H1 (cell line): ENCODE data around the gene STARD13. TPM values are rescaled to one million over a fixed set of nuclear protein-coding genes. Genes with fewer than 3 reads are reported as not detected.

Experiments used
- CTCF ChIA-PET: fragments of 300-600 bp; sonication (Branson Sonifier 250); formaldehyde crosslinking; loops from one replicate; lab custom pipeline; 2021; ENCODE audit not compliant: partially characterized antibody; lab: Charles Lee
- POLR2A ChIA-PET: fragments of 300-600 bp; sonication (Branson Sonifier 250); formaldehyde crosslinking; loops from one replicate; lab custom pipeline; 2021; ENCODE audit warnings: inconsistent platforms; ENCODE audit not compliant: partially characterized antibody; lab: Charles Lee
- DNase-seq, 2 experiments: peaks; one replicate each; pipeline versions ENCODE4 v3.0.0 to v3.0.0-alpha.2; 2010 to 2022; ENCODE audit warnings: low spot score in 2 of 2, low read depth in 1 of 2, mixed read lengths in 1 of 2
- FAIRE-seq: peaks from 2 replicates; lab custom pipeline; 2011; peaks lifted over from hg19 to GRCh38; lab: Jason Lieb, UNC
- H2AFZ ChIP-seq: 2 replicates; pipeline ENCODE4 v1.8.1; 2012; ENCODE audit warnings: low read length, inconsistent platforms
- H2AK5ac ChIP-seq: 2 replicates; pipeline ENCODE4 v1.6.1; 2013; ENCODE audit warnings: low read depth, low read length
- H2BK120ac ChIP-seq: replicated peaks from 2 replicates; pipeline ENCODE3; 2013; ENCODE audit warnings: low read depth, low read length, inconsistent platforms
- H2BK12ac ChIP-seq: 2 replicates; pipeline ENCODE4 v1.6.1; 2013; ENCODE audit warnings: low read depth, low read length
- H2BK15ac ChIP-seq: 2 replicates; pipeline ENCODE4 v1.6.1; 2013; ENCODE audit warnings: low read length
- H2BK20ac ChIP-seq: 2 replicates; pipeline ENCODE4 v1.6.1; 2013; ENCODE audit warnings: low read length
- H2BK5ac ChIP-seq: 2 replicates; pipeline ENCODE4 v1.6.1; 2013; ENCODE audit warnings: low read depth, low read length
- H3K14ac ChIP-seq: 2 replicates; pipeline ENCODE4 v1.6.1; 2013; ENCODE audit warnings: inconsistent platforms; ENCODE audit not compliant: insufficient read length
- H3K18ac ChIP-seq: 2 replicates; pipeline ENCODE4 v1.6.1; 2013; ENCODE audit warnings: low read length; ENCODE audit errors: extremely low read depth
- H3K23ac ChIP-seq: 2 replicates; pipeline ENCODE4 v1.6.1; 2013; ENCODE audit warnings: inconsistent platforms; ENCODE audit not compliant: insufficient read length
- H3K23me2 ChIP-seq: 2 replicates; pipeline ENCODE4 v1.6.1; 2013; ENCODE audit warnings: low read depth, low read length
- H3K27ac ChIP-seq: 2 replicates; pipeline ENCODE4 v1.6.1; 2011; ENCODE audit warnings: low read depth, low read length, inconsistent platforms
- H3K27me3 ChIP-seq, 4 experiments: replicated peaks in 1 of 4; 1 replicate in 1 of 4; 2 replicates in 3 of 4; pipeline versions ENCODE4 v1.6.1 to v1.8.1; 2011 to 2013; ENCODE audit warnings: low read length in 3 of 4, mild to moderate bottlenecking in 3 of 4, inconsistent platforms in 2 of 4, mixed read lengths in 2 of 4, moderate library complexity in 1 of 4; ENCODE audit not compliant: control insufficient read depth in 3 of 4, insufficient read depth in 3 of 4; ENCODE audit errors: extremely low read depth in 1 of 4
- H3K36me3 ChIP-seq, 4 experiments: 2 replicates each; pipeline versions ENCODE4 v1.6.1 to v1.8.1; 2011 to 2013; ENCODE audit warnings: mild to moderate bottlenecking in 4 of 4, low read length in 3 of 4, moderate library complexity in 2 of 4, control low read depth in 1 of 4, inconsistent platforms in 1 of 4; ENCODE audit not compliant: insufficient read depth in 4 of 4, control insufficient read depth in 2 of 4
- H3K4ac ChIP-seq: replicated peaks from 2 replicates; pipeline ENCODE3; 2013; ENCODE audit warnings: low read length, low read depth, mixed read lengths, inconsistent platforms; ENCODE audit not compliant: insufficient read length
- H3K4me1 ChIP-seq, 4 experiments: replicated peaks in 1 of 4; 1 replicate in 1 of 4; 2 replicates in 3 of 4; pipeline versions ENCODE4 v1.6.1 to v1.8.1; 2011 to 2013; ENCODE audit warnings: low read length in 3 of 4, inconsistent platforms in 2 of 4, mixed read lengths in 1 of 4; ENCODE audit not compliant: insufficient read depth in 4 of 4, control insufficient read depth in 3 of 4
- H3K4me2 ChIP-seq, 2 experiments: 2 replicates each; pipeline versions ENCODE4 v1.6.1 to v1.8.1; 2011 to 2013; ENCODE audit warnings: low read depth in 2 of 2, low read length in 2 of 2, control low read depth in 1 of 2, inconsistent platforms in 1 of 2, mild to moderate bottlenecking in 1 of 2; ENCODE audit not compliant: insufficient read depth in 1 of 2
- H3K4me3 ChIP-seq, 4 experiments: fragments of 200-600, 300-600 bp in 1 of 4; sonication (generic), shearing (Covaris generic), sonication (Bioruptor Twin) in 1 of 4; 2 replicates each; pipeline versions ENCODE4 v1.5.1 to v1.8.1; 2011 to 2016; ENCODE audit warnings: low read length in 4 of 4, low read depth in 3 of 4, control low read depth in 2 of 4, inconsistent platforms in 2 of 4, mild to moderate bottlenecking in 2 of 4, mixed read lengths in 1 of 4, moderate library complexity in 1 of 4; ENCODE audit not compliant: insufficient read depth in 2 of 4; ENCODE audit errors: extremely low read depth in 1 of 4
- H3K56ac ChIP-seq: replicated peaks from 2 replicates; pipeline ENCODE3; 2013; ENCODE audit warnings: low read depth, mild to moderate bottlenecking, mixed read lengths, low read length, inconsistent platforms; ENCODE audit not compliant: insufficient read length
- H3K79me1 ChIP-seq: 2 replicates; pipeline ENCODE4 v1.6.1; 2013; ENCODE audit warnings: low read depth, low read length, control low read depth
- H3K79me2 ChIP-seq, 2 experiments: 2 replicates each; pipeline versions ENCODE4 v1.6.1 to v1.8.1; 2012 to 2013; ENCODE audit warnings: low read length in 2 of 2, mild to moderate bottlenecking in 2 of 2, inconsistent platforms in 1 of 2; ENCODE audit not compliant: insufficient read depth in 2 of 2, control insufficient read depth in 1 of 2
- H3K9ac ChIP-seq, 4 experiments: replicated peaks in 1 of 4; 1 replicate in 1 of 4; 2 replicates in 3 of 4; pipeline versions ENCODE4 v1.6.1 to v1.8.1; 2011 to 2013; ENCODE audit warnings: low read depth in 3 of 4, low read length in 3 of 4, control low read depth in 2 of 4, mild to moderate bottlenecking in 2 of 4, moderate library complexity in 2 of 4, inconsistent platforms in 1 of 4; ENCODE audit errors: extremely low read depth in 1 of 4
- H3K9me3 ChIP-seq, 2 experiments: 2 replicates each; pipeline versions ENCODE4 v1.6.1 to v1.8.1; 2012 to 2013; ENCODE audit warnings: mild to moderate bottlenecking in 2 of 2, moderate library complexity in 2 of 2, control low read depth in 1 of 2, inconsistent platforms in 1 of 2, low read depth in 1 of 2, low read length in 1 of 2, mixed read lengths in 1 of 2; ENCODE audit not compliant: insufficient read depth in 2 of 2
- H4K20me1 ChIP-seq, 2 experiments: replicated peaks in 1 of 2; 2 replicates each; pipeline versions ENCODE3 to v1.8.1; 2011 to 2013; ENCODE audit warnings: inconsistent platforms in 2 of 2, low read length in 2 of 2, mild to moderate bottlenecking in 1 of 2; ENCODE audit not compliant: insufficient read depth in 2 of 2, control insufficient read depth in 1 of 2
- H4K5ac ChIP-seq: 2 replicates; pipeline ENCODE4 v1.6.1; 2013; ENCODE audit warnings: low read length, low read depth, mixed read lengths, inconsistent platforms; ENCODE audit not compliant: insufficient read length
- H4K8ac ChIP-seq: 2 replicates; pipeline ENCODE4 v1.8.0; 2013; ENCODE audit warnings: mild to moderate bottlenecking, moderate library complexity, low read length, inconsistent platforms; ENCODE audit not compliant: insufficient read depth; ENCODE audit errors: extremely low read depth
- H4K91ac ChIP-seq: replicated peaks from 2 replicates; pipeline ENCODE3; 2013; ENCODE audit warnings: low read length, mixed read lengths, inconsistent platforms; ENCODE audit not compliant: insufficient read length
- ATF3 ChIP-seq: IDR thresholded peaks from 2 replicates; pipeline ENCODE4 v1.6.1; 2011; ENCODE audit warnings: low read depth, mild to moderate bottlenecking, low read length; ENCODE audit not compliant: insufficient read depth
- KDM4A ChIP-seq: IDR thresholded peaks from one replicate; pipeline ENCODE4 v1.7.1; 2012; ENCODE audit warnings: low read depth, mild to moderate bottlenecking, moderate library complexity, low read length, inconsistent platforms; ENCODE audit not compliant: severe bottlenecking
- NANOG ChIP-seq: IDR thresholded peaks from 2 replicates; pipeline ENCODE4 v1.6.1; 2011; ENCODE audit warnings: low read length, low read depth, mild to moderate bottlenecking, inconsistent platforms; ENCODE audit not compliant: insufficient read depth, poor library complexity, severe bottlenecking
- WGBS, 2 experiments: shearing (Covaris generic) in 1 of 2; methylation state at CpG; one replicate each; pipeline versions ENCODE4 v1.1.6 to v1.1.7; 2013 to 2015; ENCODE audit warnings: low lambda C conversion rate in 2 of 2, mixed read lengths in 2 of 2, inconsistent platforms in 1 of 2, low coverage in 1 of 2, missing lambda C conversion rate in 1 of 2; ENCODE audit not compliant: insufficient replicate concordance in 2 of 2, insufficient coverage in 1 of 2, insufficient read length in 1 of 2; ENCODE audit errors: extremely low coverage in 1 of 2, missing lambda C conversion rate in 1 of 2; 5-methylcytosine and 5-hydroxymethylcytosine counted together
- polyA plus RNA-seq, 7 experiments: library from polyadenylated mRNA; depleted of rRNA in 3 of 7; stranded (reverse) in 5 of 7; unstranded in 2 of 7; fragments of >200 nt in 5 of 7; fragments of 200-250 nt in 2 of 7; gene quantifications; 1 replicate in 5 of 7; 2 replicates in 1 of 7; 4 replicates in 1 of 7; pipeline versions ENCODE4 v1.2.1 to v1.2.3, GENCODE V29; 2011 to 2013; ENCODE audit warnings: missing spikeins in 2 of 7, mixed read lengths in 2 of 7
- total RNA-seq: library from RNA; stranded (reverse); fragmentation: NEBNext Ultra II Directional; extraction: Animal tissue kit (Norgen Biotek cat#: 25700); gene quantifications from 2 replicates; pipeline ENCODE4 v1.2.1, GENCODE V29; 2021

The STARD13 gene
- total and polyA plus RNA-seq, 2 of the 8 experiments (the other 6 are each of a cell fraction or from before 2014, with no cell fraction given) = 0.82 to 2.9 TPM

DNA sequence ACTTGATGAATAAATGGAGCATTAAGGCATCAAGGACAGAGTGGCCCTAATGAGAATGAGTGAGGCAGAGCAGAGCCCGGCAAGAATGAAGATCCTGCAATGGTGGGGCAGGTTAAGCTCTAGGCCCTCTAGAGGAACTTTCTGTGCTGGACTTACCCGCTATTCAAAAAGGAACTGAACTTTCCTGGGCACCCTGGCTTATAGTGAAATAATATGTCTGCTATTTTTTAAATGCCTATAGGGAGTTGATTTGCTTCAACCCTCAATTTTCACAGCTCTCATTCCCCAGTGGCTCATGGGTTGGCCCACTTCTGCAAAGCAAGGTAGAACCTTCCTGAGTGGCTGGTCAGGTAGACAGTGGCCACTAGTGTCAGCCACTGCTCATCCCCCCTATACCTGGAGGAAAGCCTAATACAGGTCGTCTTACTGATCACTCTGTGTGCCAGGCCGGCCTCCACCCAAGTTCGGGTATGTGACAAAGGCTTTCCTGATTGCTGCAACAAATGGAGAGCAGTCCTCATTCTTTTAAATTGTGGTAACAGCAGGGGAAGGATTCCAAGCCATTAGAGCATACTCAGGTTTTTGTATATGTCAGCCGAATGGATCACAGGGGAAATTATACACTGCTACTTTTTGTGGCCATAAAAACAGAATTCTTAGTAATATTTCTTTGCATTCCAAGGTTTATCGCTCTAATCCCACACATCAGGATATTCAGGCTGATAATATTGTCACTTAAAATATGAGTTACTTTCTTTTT lies 166.4 kb downstream of the STARD13 start:
- H3K4me2 ChIP-seq = no peak overlapping the region
- no peaks in the 10 kb centered on the region for H3K23me2 ChIP-seq
- no peak overlapping the region for H2BK5ac ChIP-seq
- H2AFZ ChIP-seq = no peak overlapping the region
- H3K4me3 ChIP-seq = no peak overlapping the region
- no peaks in the 10 kb centered on the region for H4K20me1 ChIP-seq
- no peak overlapping the region for H3K9ac ChIP-seq
- H2BK15ac ChIP-seq = no peak overlapping the region
- no peak overlapping the region for H4K8ac ChIP-seq
- DNase-seq (no peak), FAIRE-seq (no peak)
- no peak overlapping the region for H3K23ac ChIP-seq
- H3K27me3 ChIP-seq = no peaks in the 10 kb centered on the region
- H2AK5ac ChIP-seq = no peak overlapping the region
- no peak overlapping the region for H3K56ac ChIP-seq
- no peak overlapping the region for H4K5ac ChIP-seq
- H3K79me1 ChIP-seq = no peaks in the 10 kb centered on the region
- no peak overlapping the region for H2BK20ac ChIP-seq
- no peaks in the 10 kb centered on the region for H3K79me2 ChIP-seq
- H3K36me3 ChIP-seq = no peaks in the 10 kb centered on the region
- TF ChIP-seq NANOG (peak; percentile 31), KDM4A (no peak), ATF3 (no peak)
- no peak overlapping the region for H3K14ac ChIP-seq
- ChIA-PET POLR2A (no interaction called here), CTCF (interaction anchor here (0.8 to 1.0 kb wide), 2 partner anchors 9 to 27 kb away, joined by 4 to 7 read pairs; no protein-coding TSS in a partner anchor)
- H3K18ac ChIP-seq = no peak overlapping the region
- H3K9me3 ChIP-seq = no peaks in the 10 kb centered on the region
- H4K91ac ChIP-seq = no peak overlapping the region
- H3K27ac ChIP-seq = no peak overlapping the region
- H3K4me1 ChIP-seq = peaks cover 2 to 11% (median 5%) of the 10 kb centered on the region in 4 experiments; a peak in 4 of 7 replicates
- no peak overlapping the region for H2BK12ac ChIP-seq
- H2BK120ac ChIP-seq = no peak overlapping the region
- H3K4ac ChIP-seq = no peak overlapping the region
- 93% methylated on average over 7 of the region's 7 CpGs; no CpG with 5 or more reads in 1 of the 2 experiments for WGBS, 2 experiments
